Fibroblast of the aortic adventitia (primary cell): Measurements from ENCODE around the gene CHRNB2. TPM values are rescaled to one million over a fixed set of nuclear protein-coding genes. Genes with fewer than 3 reads are reported as not detected.

Experiments used
- DNase-seq: peaks from one replicate; pipeline ENCODE4 v3.0.0-alpha.2; 2010; ENCODE audit warnings: low read depth
- H3K4me3 ChIP-seq: 2 replicates; pipeline ENCODE4 v1.5.1; 2011; ENCODE audit warnings: low read depth, mild to moderate bottlenecking, control low read depth, low read length, moderate library complexity
- total RNA-seq: library from RNA; depleted of rRNA; stranded (reverse); fragments of >200 nt; gene quantifications from 2 replicates; pipeline ENCODE4 v1.2.3, GENCODE V29; 2012; ENCODE audit warnings: low replicate concordance
- TF ChIP-seq, protein P1 (sequence below): IDR thresholded peaks from 2 replicates; pipeline ENCODE4 v1.5.1; 2011; ENCODE audit warnings: mild to moderate bottlenecking, low read length, control low read depth, inconsistent platforms; ENCODE audit not compliant: insufficient read depth

CHRNB2 gene
- total RNA-seq, 1 donor, result under 0.01 TPM

DNA sequence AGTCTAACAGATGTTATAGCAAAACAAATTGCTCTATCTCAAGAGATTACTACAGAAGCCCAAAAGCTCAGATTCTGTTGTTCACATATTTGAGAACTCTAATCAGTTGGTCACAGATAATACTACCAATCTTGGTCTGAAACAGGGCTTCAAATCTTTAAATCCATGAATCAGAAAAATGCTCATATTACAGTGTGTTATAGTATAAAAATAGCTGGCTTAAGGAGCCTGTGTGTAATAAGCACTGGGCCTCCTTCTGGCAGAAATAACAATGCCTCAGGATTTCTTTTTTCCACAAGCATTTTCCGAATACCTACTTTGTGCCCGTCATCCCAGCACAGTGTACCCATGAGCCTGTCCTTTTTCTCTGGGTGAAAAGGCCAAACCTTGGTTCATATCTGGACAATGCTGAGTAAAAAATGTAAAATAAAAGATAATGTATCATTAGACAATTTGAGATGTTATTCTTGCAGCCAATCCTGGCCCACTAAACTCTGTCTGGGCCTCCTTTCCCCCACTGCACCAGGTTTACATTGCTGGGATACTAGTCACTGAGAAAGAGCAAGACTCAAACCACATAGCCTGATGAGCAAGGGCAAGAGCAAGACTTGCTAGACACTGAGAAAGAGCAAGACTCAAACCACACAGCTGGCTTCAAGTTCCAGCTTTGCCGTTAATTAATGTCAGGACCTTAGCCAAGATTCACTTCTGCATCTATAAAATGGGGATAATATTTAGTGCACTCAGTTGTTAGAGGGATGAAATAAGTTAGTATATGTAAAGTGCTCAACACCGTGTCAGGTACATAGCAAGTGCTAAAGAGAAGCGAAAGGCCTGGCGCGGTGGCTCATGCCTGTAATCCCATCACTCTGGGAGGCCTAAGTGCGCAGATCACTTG lies 57.4 kb downstream of the CHRNB2 start:
- peak; percentile 62 for DNase-seq
- no peak overlapping the region for H3K4me3 ChIP-seq
- TF ChIP-seq, protein P1, sequence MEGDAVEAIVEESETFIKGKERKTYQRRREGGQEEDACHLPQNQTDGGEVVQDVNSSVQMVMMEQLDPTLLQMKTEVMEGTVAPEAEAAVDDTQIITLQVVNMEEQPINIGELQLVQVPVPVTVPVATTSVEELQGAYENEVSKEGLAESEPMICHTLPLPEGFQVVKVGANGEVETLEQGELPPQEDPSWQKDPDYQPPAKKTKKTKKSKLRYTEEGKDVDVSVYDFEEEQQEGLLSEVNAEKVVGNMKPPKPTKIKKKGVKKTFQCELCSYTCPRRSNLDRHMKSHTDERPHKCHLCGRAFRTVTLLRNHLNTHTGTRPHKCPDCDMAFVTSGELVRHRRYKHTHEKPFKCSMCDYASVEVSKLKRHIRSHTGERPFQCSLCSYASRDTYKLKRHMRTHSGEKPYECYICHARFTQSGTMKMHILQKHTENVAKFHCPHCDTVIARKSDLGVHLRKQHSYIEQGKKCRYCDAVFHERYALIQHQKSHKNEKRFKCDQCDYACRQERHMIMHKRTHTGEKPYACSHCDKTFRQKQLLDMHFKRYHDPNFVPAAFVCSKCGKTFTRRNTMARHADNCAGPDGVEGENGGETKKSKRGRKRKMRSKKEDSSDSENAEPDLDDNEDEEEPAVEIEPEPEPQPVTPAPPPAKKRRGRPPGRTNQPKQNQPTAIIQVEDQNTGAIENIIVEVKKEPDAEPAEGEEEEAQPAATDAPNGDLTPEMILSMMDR, result no peak

DNA sequence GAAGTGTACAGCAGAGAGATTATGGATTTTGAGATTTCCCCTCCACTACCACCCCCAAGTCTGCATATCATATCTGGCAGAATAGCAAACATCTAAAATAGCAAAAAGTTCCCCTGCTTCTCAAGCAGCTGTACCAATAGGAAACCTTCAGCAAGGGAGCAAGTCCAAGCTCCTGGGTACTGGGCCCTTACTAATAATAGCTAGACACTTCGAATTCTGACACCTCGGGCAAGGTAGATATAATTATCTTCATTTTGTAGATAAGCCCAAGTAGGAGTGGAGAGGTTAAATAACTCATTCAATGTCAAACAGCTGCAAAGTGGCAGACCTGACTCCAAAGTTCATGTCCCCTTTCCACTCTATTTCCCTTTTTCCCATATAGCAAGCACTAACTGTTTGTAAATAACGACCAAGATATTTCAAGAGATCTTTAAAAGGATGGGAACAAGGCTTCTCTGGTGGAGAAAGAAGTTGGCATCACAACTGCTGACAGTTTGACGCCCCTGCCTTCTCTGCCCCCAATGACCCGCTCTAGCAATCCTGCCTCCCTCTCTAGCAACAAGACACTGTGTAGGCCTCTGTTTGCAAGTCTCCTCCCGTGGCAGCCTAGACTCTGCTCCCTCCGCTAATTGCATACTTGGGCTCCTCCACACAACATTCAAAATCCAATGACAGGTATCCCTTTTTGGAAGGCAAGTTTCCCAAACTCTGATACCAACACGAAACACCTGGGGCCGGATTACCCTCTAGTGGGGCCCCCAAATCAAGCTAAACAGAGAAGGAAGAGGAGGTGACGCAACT lies 59.1 kb downstream of the CHRNB2 start:
- TF ChIP-seq, protein P1, result no peak
- peak overlapping the region; percentile 86 for H3K4me3 ChIP-seq
- DNase-seq, result no peak

DNA sequence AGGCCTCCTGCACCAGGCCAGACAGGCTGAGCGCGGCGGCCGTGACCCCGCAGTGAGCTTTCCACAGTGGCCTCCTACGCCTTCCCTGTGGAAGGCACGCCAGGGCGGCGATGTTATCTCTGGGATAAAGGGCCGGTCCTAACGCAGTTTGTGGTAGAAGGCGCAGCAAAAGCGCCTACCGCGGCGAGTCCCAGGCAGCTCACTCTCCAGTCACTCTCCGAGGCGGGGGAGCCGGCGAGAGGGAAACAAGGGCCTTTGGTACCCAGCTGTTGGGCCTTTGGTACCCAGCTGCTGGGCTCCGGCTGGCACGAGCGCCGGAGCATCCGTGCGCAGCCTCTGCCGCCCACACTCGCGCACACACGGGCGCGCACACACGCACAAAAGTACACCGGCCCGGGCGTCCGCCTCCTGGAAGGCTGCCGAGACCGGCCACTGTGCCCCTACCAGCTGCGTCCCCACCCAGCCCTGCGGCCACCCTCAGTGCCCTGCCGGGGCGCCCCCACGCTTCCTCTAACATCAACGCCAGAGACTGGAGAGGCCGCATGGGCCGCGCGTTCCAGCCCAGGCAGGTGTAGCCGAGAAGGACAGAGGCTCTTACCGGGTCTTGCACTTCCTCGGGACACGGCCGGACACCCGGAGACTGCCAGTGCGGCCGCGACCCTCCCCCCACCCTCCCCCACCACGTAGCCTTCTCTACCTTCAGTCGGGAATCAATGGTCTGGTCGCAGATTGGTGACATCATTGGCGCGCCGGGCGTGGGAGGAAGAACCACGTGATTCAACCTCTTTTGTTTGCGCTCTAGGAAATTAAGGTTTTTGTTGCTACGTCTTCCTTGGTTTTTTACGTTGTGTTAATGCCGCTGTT lies 59.9 kb downstream of the CHRNB2 start:
- H3K4me3 ChIP-seq, result peak overlapping the region; percentile 86
- TF ChIP-seq, protein P1, result no peak
- peak; percentile 90 for DNase-seq

DNA sequence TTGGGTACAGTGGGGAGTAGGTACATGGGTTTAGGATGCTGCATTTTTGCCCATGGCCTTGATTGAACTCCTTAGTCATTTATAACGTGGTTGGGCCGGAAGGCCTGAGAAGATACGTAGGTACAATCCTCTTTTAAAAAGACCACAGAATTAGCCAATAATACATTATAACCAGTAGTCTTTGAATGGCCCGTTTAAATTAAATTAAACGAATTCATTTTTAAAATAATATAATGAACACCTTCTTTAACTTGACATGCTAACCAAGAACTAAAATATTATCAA lies 60.5 kb downstream of the CHRNB2 start:
- peak overlapping the region; percentile 86 for H3K4me3 ChIP-seq
- DNase-seq, result no peak
- TF ChIP-seq, protein P1, result no peak

DNA sequence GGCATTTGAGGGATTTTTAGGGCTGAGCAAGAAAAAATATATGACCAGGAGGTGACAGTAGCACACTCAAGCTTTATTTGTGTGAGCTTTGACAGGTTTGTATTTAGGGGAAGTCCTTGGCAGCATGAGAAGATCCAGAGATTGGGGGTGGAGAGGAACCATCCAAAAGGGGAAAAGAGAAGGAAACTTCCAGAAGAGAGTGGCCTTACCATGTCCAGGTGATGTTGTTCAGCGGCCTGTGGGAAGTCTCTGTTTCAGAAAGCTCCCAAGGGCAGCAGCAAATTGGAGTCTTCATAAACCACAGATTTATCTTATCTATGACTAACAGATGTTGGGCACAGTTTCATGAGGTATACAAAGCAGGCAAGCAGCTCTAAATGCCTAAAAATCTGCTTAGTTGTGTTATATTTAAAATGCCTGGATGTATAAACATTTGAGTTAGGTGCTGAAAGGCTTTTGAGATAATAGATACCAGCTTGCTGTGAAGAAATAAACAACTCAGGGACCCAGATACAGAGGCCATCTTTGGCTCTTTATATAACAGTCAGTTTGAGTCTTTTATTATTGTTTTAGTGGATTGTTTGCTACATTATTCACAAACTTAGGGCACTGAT lies 61.6 kb downstream of the CHRNB2 start:
- DNase-seq, result peak; percentile 77
- TF ChIP-seq, protein P1, result no peak

More for the DNA sequence above, 61.6 kb downstream of the CHRNB2 start:
- H3K4me3 ChIP-seq, result no peak overlapping the region

Other genes with a start within 250 kb of the CHRNB2 start
- not detected in 2 replicates for gene AQP10, start 246.7 kb upstream of the CHRNB2 start, total RNA-seq
- 58.3 and 231 TPM in 2 replicates for gene ATP8B2, start 242.3 kb upstream of the CHRNB2 start, total RNA-seq
- gene IL6R, start 162.4 kb upstream of the CHRNB2 start, total RNA-seq, result 1.3 and 5.3 TPM in 2 replicates
- gene TDRD10, start 65.6 kb upstream of the CHRNB2 start, total RNA-seq, result not detected in 2 replicates
- gene SHE, start 65.4 kb upstream of the CHRNB2 start, total RNA-seq, result 0.09 and 0.49 TPM in 2 replicates
- 18.6 and 26.1 TPM in 2 replicates for gene UBE2Q1, start 9.1 kb upstream of the CHRNB2 start, total RNA-seq
- 114 and 115 TPM in 2 replicates for gene ADAR, start 40.4 kb downstream of the CHRNB2 start, total RNA-seq